Esophagus muscularis mucosa (tissue), 4 donors: ENCODE data around the gene UBE2O. TPM values are rescaled to one million over a fixed set of nuclear protein-coding genes. Genes with fewer than 3 reads are reported as not detected.

Experiments used
- DNase-seq: peaks from one replicate; pipeline ENCODE4 v3.0.0-alpha.2; 2017; ENCODE audit errors: extremely low spot score
- H3K27ac ChIP-seq, 4 donors: fragments of 200-600 bp; sonication (generic); replicated peaks in 1 of 4; 1 replicate in 3 of 4; 2 replicates in 1 of 4; pipeline ENCODE4 v1.5.1; 2016 to 2019; ENCODE audit warnings: mild to moderate bottlenecking in 1 of 4
- H3K27me3 ChIP-seq, 4 donors: fragments of 200-600 bp; sonication (generic); one replicate each; pipeline versions ENCODE4 v1.5.1 to v1.6.0; 2016 to 2019
- H3K36me3 ChIP-seq, 4 donors: fragments of 200-600 bp; sonication (generic); one replicate each; pipeline ENCODE4 v1.5.1; 2016 to 2019
- H3K4me1 ChIP-seq, 4 donors: fragments of 200-600 bp; sonication (generic); one replicate each; pipeline ENCODE4 v1.5.1; 2016 to 2019
- H3K4me3 ChIP-seq, 4 donors: fragments of 200-600 bp; sonication (generic); 1 replicate in 2 of 4; 2 replicates in 2 of 4; pipeline ENCODE4 v1.5.1; 2016 to 2019; ENCODE audit warnings: mild to moderate bottlenecking in 4 of 4, moderate library complexity in 1 of 4
- H3K9me3 ChIP-seq, 4 donors: fragments of 200-600 bp; sonication (generic); 1 replicate in 3 of 4; 2 replicates in 1 of 4; pipeline ENCODE4 v1.5.1; 2016 to 2019
- EP300 ChIP-seq: sonication (generic); formaldehyde crosslinking; IDR thresholded peaks from one replicate; pipeline ENCODE4 v1.6.1; 2017; ENCODE audit warnings: antibody characterized with exemption
- POLR2A ChIP-seq: fragments of 450-650 bp; IDR thresholded peaks from one replicate; pipeline ENCODE4 v1.6.1; 2017; ENCODE audit warnings: antibody characterized with exemption, moderate library complexity, mild to moderate bottlenecking, low read depth
- POLR2AphosphoS5 ChIP-seq, 2 donors: sonication (generic); formaldehyde crosslinking; IDR thresholded peaks; one replicate each; pipeline ENCODE4 v1.6.1; 2017; ENCODE audit warnings: antibody characterized with exemption in 2 of 2
- WGBS: methylation state at CpG from one replicate; pipeline ENCODE4 v1.1.5; 2018; 5-methylcytosine and 5-hydroxymethylcytosine counted together
- intact Hi-C: fragments of 100-400 bp; cut with DNase I; formaldehyde crosslinking; loops from one replicate; pipeline ENCODE4 v1.15.1; 2023
- total RNA-seq, 4 donors: library from RNA; depleted of rRNA; stranded (reverse); fragments of >200 nt; gene quantifications; one replicate each; pipeline versions ENCODE4 v1.1.0 to v1.2.1, GENCODE V29; 2016
- TF ChIP-seq, protein P1 (sequence below), 3 experiments: fragments of 200-600 bp in 2 of 3; fragments of 450-650 bp in 1 of 3; sonication (generic) in 2 of 3; IDR thresholded peaks; one replicate each; pipeline ENCODE4 v1.5.1; 2017 to 2019; ENCODE audit warnings: antibody characterized with exemption in 3 of 3, mild to moderate bottlenecking in 2 of 3, moderate library complexity in 1 of 3

UBE2O gene
- total RNA-seq, 4 donors from 2014 or later = 14.1 to 21.7 (median 19.0) TPM

DNA sequence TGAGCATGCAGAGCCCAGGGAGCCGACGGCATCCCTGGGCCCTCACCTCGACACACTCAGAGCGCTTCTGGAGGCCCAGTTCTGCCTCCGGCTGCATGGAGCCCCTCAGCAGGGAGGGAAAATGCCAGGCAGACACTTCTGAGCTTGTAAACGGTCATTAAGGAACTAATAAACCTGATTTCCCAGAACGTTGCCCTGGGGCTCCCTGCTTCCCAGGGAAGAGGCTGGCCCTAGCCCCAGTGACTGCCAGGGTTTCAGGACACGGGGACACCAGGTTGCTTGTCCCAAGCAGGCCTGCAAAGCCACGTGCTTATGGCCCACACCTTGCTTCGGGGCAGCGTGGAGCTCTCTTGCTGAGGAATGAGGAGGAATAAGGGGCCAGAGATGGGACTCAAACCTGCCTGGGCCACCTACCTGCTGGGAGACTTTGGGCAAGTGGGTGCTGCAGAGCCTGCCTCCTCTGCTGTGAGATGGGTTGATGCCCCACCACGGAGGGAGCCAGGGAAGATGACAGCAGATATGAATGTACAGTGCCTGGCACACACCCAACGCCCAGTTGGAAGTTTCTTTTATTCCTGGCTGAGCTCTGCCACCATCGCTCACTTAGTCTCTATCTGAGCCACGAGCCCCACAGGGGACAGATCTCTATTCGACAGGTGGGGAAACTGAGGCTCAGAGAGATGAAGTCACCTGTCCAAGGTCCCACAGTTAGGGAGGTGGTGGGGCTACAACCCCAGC is 42.9 kb upstream of the UBE2O start:
- 80% methylated on average over 15 of the region's 16 CpGs for WGBS
- no peak for DNase-seq
- H3K4me3 ChIP-seq = no peak overlapping the region
- no peak overlapping the region for H3K27ac ChIP-seq
- H3K4me1 ChIP-seq = peaks cover 58 to 66% (median 61%) of the 10 kb centered on the region in 4 donors
- H3K36me3 ChIP-seq = peaks cover 0 to 4% (median 0%) of the 10 kb centered on the region in 4 donors
- no peaks in the 10 kb centered on the region for H3K27me3 ChIP-seq
- TF ChIP-seq POLR2AphosphoS5 (IDR thresholded peaks at IDR 0.05) (no peak), EP300 (no peak), POLR2A (no peak)
- TF ChIP-seq, protein P1, sequence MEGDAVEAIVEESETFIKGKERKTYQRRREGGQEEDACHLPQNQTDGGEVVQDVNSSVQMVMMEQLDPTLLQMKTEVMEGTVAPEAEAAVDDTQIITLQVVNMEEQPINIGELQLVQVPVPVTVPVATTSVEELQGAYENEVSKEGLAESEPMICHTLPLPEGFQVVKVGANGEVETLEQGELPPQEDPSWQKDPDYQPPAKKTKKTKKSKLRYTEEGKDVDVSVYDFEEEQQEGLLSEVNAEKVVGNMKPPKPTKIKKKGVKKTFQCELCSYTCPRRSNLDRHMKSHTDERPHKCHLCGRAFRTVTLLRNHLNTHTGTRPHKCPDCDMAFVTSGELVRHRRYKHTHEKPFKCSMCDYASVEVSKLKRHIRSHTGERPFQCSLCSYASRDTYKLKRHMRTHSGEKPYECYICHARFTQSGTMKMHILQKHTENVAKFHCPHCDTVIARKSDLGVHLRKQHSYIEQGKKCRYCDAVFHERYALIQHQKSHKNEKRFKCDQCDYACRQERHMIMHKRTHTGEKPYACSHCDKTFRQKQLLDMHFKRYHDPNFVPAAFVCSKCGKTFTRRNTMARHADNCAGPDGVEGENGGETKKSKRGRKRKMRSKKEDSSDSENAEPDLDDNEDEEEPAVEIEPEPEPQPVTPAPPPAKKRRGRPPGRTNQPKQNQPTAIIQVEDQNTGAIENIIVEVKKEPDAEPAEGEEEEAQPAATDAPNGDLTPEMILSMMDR (IDR thresholded peaks at IDR 0.05) = no peak
- no peaks in the 10 kb centered on the region for H3K9me3 ChIP-seq
- intact Hi-C loops = no loop called here

- Histone ChIP-seq H3K4me3 (peak overlapping the region; percentile 5 to 32 (median 12)), H3K27ac (peak overlapping the region; percentile 61 to 67 (median 65)), H3K9me3 (no peaks in the 10 kb centered on the region), H3K36me3 (peaks cover 0 to 4% (median 0%) of the 10 kb centered on the region in 4 donors), H3K27me3 (no peaks in the 10 kb centered on the region), H3K4me1 (peaks cover 40 to 48% (median 45%) of the 10 kb centered on the region in 4 donors)
- DNase-seq = no peak
- intact Hi-C loops = no loop called here
- TF ChIP-seq, protein P1 (IDR thresholded peaks at IDR 0.05) = no peak
- TF ChIP-seq EP300 (no peak), POLR2AphosphoS5 (IDR thresholded peaks at IDR 0.05) (no peak)
- WGBS = 80% methylated on average over 15 of the region's 21 CpGs
Observed at GRCh38 chr17:76493505-76494167, 40.7 kb upstream of the UBE2O start.

DNA sequence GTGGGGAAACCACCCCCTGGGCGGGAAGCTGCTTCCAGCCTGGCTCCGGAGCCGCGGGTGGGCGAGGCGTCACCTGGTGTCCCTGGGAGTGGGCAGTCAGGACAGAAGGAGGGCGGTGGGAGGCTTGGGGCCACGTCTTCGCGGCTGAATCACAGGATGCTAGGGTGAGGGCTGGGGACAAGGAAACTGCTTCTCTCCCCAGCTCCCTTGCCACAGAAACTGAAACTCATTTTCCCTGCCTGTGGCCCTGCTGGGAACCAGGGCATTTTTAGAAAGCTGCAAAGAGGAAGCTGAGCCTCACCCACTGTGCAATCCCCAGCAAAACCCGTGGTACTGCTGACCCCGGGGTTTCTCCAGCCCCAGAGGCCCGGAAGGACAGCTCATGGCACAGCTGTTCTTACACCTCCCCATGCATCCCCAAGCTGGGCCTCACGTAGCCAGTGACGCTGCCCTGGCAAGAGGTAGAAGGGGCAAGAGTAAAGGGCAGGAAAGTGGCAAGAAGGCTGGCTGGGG is 40.1 kb upstream of the UBE2O start:
- no peak for DNase-seq
- 38% methylated on average over 15 of the region's 15 CpGs for WGBS
- no peaks in the 10 kb centered on the region for H3K27me3 ChIP-seq
- intact Hi-C loops = no loop called here
- peaks cover 0 to 4% (median 0%) of the 10 kb centered on the region in 4 donors for H3K36me3 ChIP-seq
- peak overlapping the region; percentile 61 to 67 (median 65) for H3K27ac ChIP-seq
- TF ChIP-seq, protein P1 (IDR thresholded peaks at IDR 0.05) = no peak
- no peak for TF ChIP-seq POLR2A
- no peak for TF ChIP-seq EP300
- peak; percentile 28 to 48 for TF ChIP-seq POLR2AphosphoS5 (IDR thresholded peaks at IDR 0.05)
- peaks cover 34 to 42% (median 39%) of the 10 kb centered on the region in 4 donors for H3K4me1 ChIP-seq
- no peaks in the 10 kb centered on the region for H3K9me3 ChIP-seq
- H3K4me3 ChIP-seq = peak overlapping the region; percentile 5 to 32 (median 12)

DNA sequence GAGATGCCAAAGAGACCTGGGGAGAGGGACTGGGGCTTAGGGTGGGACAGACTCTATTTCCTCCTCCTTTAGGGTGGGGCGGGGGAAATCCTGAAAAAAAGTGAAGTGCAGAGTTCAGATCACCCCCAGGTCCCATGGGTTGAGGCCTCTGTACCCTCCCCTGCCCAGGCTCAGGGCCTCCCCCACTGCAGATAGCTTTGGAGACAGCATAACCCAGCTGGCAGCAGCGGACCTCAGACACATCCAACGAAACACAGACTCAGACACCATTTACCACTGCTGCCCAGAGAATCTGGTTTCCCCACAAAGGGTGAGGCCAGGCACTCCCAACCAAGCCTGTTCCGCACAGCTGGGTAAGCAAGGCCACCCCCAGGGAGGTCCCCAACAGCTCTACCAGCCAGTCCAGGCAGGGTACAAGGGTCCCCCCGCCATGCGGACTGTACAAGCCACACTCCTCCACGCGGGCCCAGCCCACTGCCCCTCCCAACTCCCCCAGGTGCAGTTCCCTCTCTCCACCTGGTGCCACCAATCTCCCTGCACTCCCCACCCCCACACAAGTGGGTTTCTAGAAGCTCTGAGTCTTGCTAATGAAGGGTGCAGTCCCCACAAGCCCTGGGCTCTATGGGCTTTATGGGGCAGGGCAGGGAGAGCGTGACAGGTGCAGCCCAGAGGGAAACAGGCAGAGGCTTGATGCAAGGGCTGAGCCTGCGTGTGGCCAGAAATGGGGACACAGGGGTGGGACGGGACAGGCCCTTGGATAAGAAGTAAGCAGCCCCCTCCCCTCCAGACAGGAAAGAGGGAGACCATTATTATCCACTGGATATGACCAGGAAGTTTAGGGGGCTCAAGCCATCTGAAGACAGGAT is 39.4 kb upstream of the UBE2O start:
- H3K36me3 ChIP-seq = peaks cover 0 to 8% (median 0%) of the 10 kb centered on the region in 4 donors
- H3K27me3 ChIP-seq = no peaks in the 10 kb centered on the region
- no peak for DNase-seq
- intact Hi-C loops = no loop called here
- H3K27ac ChIP-seq = peak overlapping the region; percentile 61 to 67 (median 65)
- TF ChIP-seq POLR2AphosphoS5 (IDR thresholded peaks at IDR 0.05) (no peak), POLR2A (no peak), EP300 (no peak)
- TF ChIP-seq, protein P1 (IDR thresholded peaks at IDR 0.05) = no peak
- 67% methylated on average over 4 of the region's 11 CpGs for WGBS
- peaks cover 28 to 35% (median 32%) of the 10 kb centered on the region in 4 donors for H3K4me1 ChIP-seq
- no peaks in the 10 kb centered on the region for H3K9me3 ChIP-seq
- H3K4me3 ChIP-seq = peak overlapping the region in 2 of 4 donors; percentile 11 to 32
